A673 (cell line): ENCODE data around the gene TSPAN2. TPM values are rescaled to one million over a fixed set of nuclear protein-coding genes. Genes with fewer than 3 reads are reported as not detected.

Source experiments
- BruUV-seq: library from RNA; stranded (reverse); fragments of 400-500 nt; replicated peaks from 2 replicates; lab custom pipeline; 2021; lab: Mats Ljungman, UMichigan
- CTCF ChIA-PET: fragments of 300-600 bp; sonication (Branson Sonifier 250); formaldehyde crosslinking; loops from one replicate; lab custom pipeline; 2022; ENCODE audit warnings: antibody characterized with exemption; lab: Charles Lee
- POLR2A ChIA-PET: fragments of 300-600 bp; sonication (Branson Sonifier 250); formaldehyde crosslinking; loops from one replicate; lab custom pipeline; 2022; ENCODE audit warnings: antibody characterized with exemption; ENCODE audit not compliant: low non-redundant PET; lab: Charles Lee
- DNase-seq: peaks from one replicate; pipeline ENCODE4 v3.0.0-alpha.2; 2015; ENCODE audit warnings: low spot score
- H3K27ac ChIP-seq: fragments of 200-600 bp; sonication (generic); 2 replicates; pipeline ENCODE4 v1.5.1; 2016; ENCODE audit warnings: mixed run types, low read depth, mild to moderate bottlenecking, mixed read lengths, antibody characterized with exemption, low read length; ENCODE audit not compliant: poor library complexity, severe bottlenecking
- H3K27me3 ChIP-seq: fragments of 200-600 bp; sonication (generic); replicated peaks from 2 replicates; pipeline ENCODE4 v1.6.1; 2017; ENCODE audit warnings: mixed run types, low read depth, mild to moderate bottlenecking, mixed read lengths, antibody characterized with exemption, low read length; ENCODE audit not compliant: insufficient read depth, poor library complexity
- H3K36me3 ChIP-seq: fragments of 200-600 bp; sonication (generic); 2 replicates; pipeline ENCODE4 v1.6.1; 2016; ENCODE audit warnings: mixed run types, mild to moderate bottlenecking, mixed read lengths, antibody characterized with exemption, low read length; ENCODE audit not compliant: insufficient read depth, poor library complexity, severe bottlenecking
- H3K4me1 ChIP-seq: fragments of 200-600 bp; sonication (generic); 2 replicates; pipeline ENCODE4 v1.6.1; 2017; ENCODE audit warnings: mixed run types, mild to moderate bottlenecking, mixed read lengths, antibody characterized with exemption, low read length; ENCODE audit not compliant: insufficient read depth, poor library complexity, severe bottlenecking
- H3K4me3 ChIP-seq: fragments of 200-600 bp; sonication (generic); 2 replicates; pipeline ENCODE4 v1.5.1; 2016; ENCODE audit warnings: low read depth, mixed run types, mild to moderate bottlenecking, mixed read lengths, low read length; ENCODE audit not compliant: poor library complexity, severe bottlenecking
- H3K9me3 ChIP-seq: fragments of 200-600 bp; sonication (generic); 2 replicates; pipeline ENCODE4 v1.6.1; 2016; ENCODE audit warnings: mixed run types, low read depth, mild to moderate bottlenecking, mixed read lengths, antibody characterized with exemption, low read length; ENCODE audit not compliant: poor library complexity, severe bottlenecking
- CTCF ChIP-seq: fragments of 300-800, 200-600 bp; sonication (generic); conservative IDR thresholded peaks from 2 replicates; pipeline ENCODE4 v1.5.1; 2017; ENCODE audit warnings: low read depth, mild to moderate bottlenecking, antibody characterized with exemption, low read length, moderate library complexity, mixed read lengths
- EZH2 ChIP-seq: fragments of 200-600 bp; sonication (generic); IDR thresholded peaks from 2 replicates; pipeline ENCODE4 v1.6.1; 2017; ENCODE audit warnings: borderline replicate concordance, low read depth, mild to moderate bottlenecking, mixed read lengths, antibody characterized with exemption, low read length; ENCODE audit not compliant: poor library complexity, severe bottlenecking
- intact Hi-C: fragments of 100-400 bp; cut with micrococcal nuclease; formaldehyde crosslinking; loops from one replicate; pipeline ENCODE4 v1.10.0; 2022; ENCODE audit not compliant: unreplicated experiment
- total RNA-seq: library from RNA; stranded (reverse); gene quantifications from 2 replicates; pipeline ENCODE4 v1.2.3, GENCODE V29; 2021

Gene TSPAN2
- total RNA-seq, 1 experiment from 2014 or later = 2.8 TPM

- intact Hi-C loops = loop anchor here (2.0 kb wide), 1 partner anchor 35 kb away; no protein-coding TSS in a partner anchor
- H3K9me3 ChIP-seq = no peaks in the 10 kb centered on the region
- peak; percentile 63 for DNase-seq
These were observed 2.3 kb upstream of the TSPAN2 start for GRCh38 chr1:115091572-115091971.

GRCh38 chr1:115090956-115091355 lies 1.7 kb upstream of the TSPAN2 start:
- intact Hi-C loops = loop anchor here (2.0 kb wide), 1 partner anchor 34 kb away; no protein-coding TSS in a partner anchor
- Histone ChIP-seq H3K9me3 (no peaks in the 10 kb centered on the region), H3K4me1 (peaks cover 24% of the 10 kb centered on the region), H3K36me3 (no peaks in the 10 kb centered on the region), H3K27ac (no peak overlapping the region), H3K27me3 (no peaks in the 10 kb centered on the region), H3K4me3 (no peak overlapping the region)
- CTCF ChIA-PET = no interaction called here
- TF ChIP-seq EZH2 (no peak), CTCF (no peak)
- POLR2A ChIA-PET = no interaction called here
- DNase-seq = no peak
- BruUV-seq = no TSS peak

More at GRCh38 chr1:115091572-115091971, 2.3 kb upstream of the TSPAN2 start:
- CTCF ChIA-PET = no interaction called here
- no peaks in the 10 kb centered on the region for H3K36me3 ChIP-seq
- H3K27me3 ChIP-seq = no peaks in the 10 kb centered on the region
- BruUV-seq = no TSS peak
- TF ChIP-seq EZH2 (no peak), CTCF (no peak)
- POLR2A ChIA-PET = no interaction called here
- no peak overlapping the region for H3K4me3 ChIP-seq
- H3K4me1 ChIP-seq = peaks cover 24% of the 10 kb centered on the region
- no peak overlapping the region for H3K27ac ChIP-seq

- no peaks in the 10 kb centered on the region for H3K27me3 ChIP-seq
- intact Hi-C loops = loop anchor here (2.0 kb wide), 1 partner anchor 34 kb away; no protein-coding TSS in a partner anchor
- POLR2A ChIA-PET = no interaction called here
- peak; percentile 12 for DNase-seq
- H3K4me3 ChIP-seq = no peak overlapping the region
- CTCF ChIA-PET = no interaction called here
- BruUV-seq = no TSS peak
- no peak overlapping the region for H3K27ac ChIP-seq
- H3K9me3 ChIP-seq = no peaks in the 10 kb centered on the region
- H3K36me3 ChIP-seq = no peaks in the 10 kb centered on the region
- TF ChIP-seq CTCF (no peak), EZH2 (no peak)
- peaks cover 24% of the 10 kb centered on the region for H3K4me1 ChIP-seq
These were observed 1.2 kb upstream of the TSPAN2 start for GRCh38 chr1:115090540-115090939.
